ENCODE results near the gene NOS3. TPM values are rescaled to one million over a fixed set of nuclear protein-coding genes. Genes with fewer than 3 reads are reported as not detected.

NOS3 gene
- polyA plus RNA-seq, 3 donors: 0.26 to 0.72 (median 0.39) TPM

DNA sequence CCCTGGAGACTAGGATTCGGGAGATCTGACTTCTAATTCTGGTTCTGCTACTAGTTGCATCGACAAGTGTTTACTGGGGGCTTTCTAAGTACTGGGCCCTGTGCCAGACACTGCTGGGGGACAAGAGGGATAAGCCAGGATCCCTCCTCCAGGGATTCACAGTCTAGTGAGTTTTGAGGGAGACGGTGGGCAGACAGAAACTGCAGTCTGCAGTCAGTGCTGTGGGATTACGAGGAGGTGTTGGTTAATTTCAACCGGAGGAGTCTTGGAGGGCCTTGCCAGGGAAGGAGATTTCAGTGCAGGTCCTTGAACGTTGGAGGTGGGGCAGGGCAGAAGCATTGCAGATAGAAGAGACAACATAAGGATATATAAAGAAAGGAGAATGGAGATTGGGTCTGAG lies 9.2 kb upstream of the NOS3 start:
- Mint-ChIP-seq H3K4me3 (peak overlapping the region in 1 of 2 donors; percentile 61), H3K27me3 (ENCODE audit: low read depth in 3 of 3) (peaks cover 63 to 81% (median 65%) of the 10 kb centered on the region in 3 donors), H3K9me3 (peaks cover 0 to 15% (median 7%) of the 10 kb centered on the region in 7 donors), H3K36me3 (peaks cover 0 to 4% of the 10 kb centered on the region in 2 donors), H3K4me1 (peaks cover 15% of the 10 kb centered on the region), H3K27ac (no peak overlapping the region)
- Histone ChIP-seq H3K9me3 (replicated peaks in 1 of 2; ENCODE audit: control insufficient read depth in 1 of 2, insufficient read depth in 1 of 2, low read length in 2 of 2) (peaks cover 0 to 22% of the 10 kb centered on the region in 2 donors), H2AFZ (ENCODE audit: insufficient read depth, low read depth, low read length, poor library complexity, severe bottlenecking) (no peak overlapping the region), H3K79me2 (ENCODE audit: insufficient read depth, low read length) (no peaks in the 10 kb centered on the region), H3K27ac (ENCODE audit: low read depth in 1 of 2, low read length in 2 of 2) (no peak overlapping the region), H3K4me3 (replicated peaks in 1 of 3; ENCODE audit: low read depth in 2 of 3, low read length in 3 of 3) (no peak overlapping the region), H3K27me3 (ENCODE audit: control insufficient read depth in 2 of 2, insufficient read depth in 2 of 2, low read length in 2 of 2) (peaks cover 39 to 75% of the 10 kb centered on the region in 2 donors), H3K36me3 (replicated peaks in 1 of 2; ENCODE audit: control insufficient read depth in 1 of 2, insufficient read depth in 2 of 2, low read length in 2 of 2) (no peaks in the 10 kb centered on the region), H3K4me1 (ENCODE audit: control insufficient read depth in 1 of 2, insufficient read depth in 2 of 2, low read length in 2 of 2) (no peaks in the 10 kb centered on the region), H3K9ac (ENCODE audit: insufficient read depth, low read length, poor library complexity, severe bottlenecking) (no peak overlapping the region), H4K20me1 (ENCODE audit: insufficient read depth, low read length) (no peaks in the 10 kb centered on the region), H3K4me2 (replicated peaks; ENCODE audit: extremely low read depth, low read length, poor library complexity, severe bottlenecking) (no peak overlapping the region)
- intact Hi-C loops (cut with micrococcal nuclease): loop anchor here in 1 of 2 donors (10.0 kb wide), 1 partner anchor 197 kb away; no protein-coding TSS in a partner anchor
- no peak for TF ChIP-seq CTCF (IDR thresholded peaks at IDR 0.05)
- no peak for DNase-seq
- WGBS (ENCODE audit: insufficient coverage): 89% methylated on average over 5 of the region's 6 CpGs

- H3K79me2 ChIP-seq (ENCODE audit: insufficient read depth, low read length): no peaks in the 10 kb centered on the region
- no peaks in the 10 kb centered on the region for H3K4me1 ChIP-seq (ENCODE audit: control insufficient read depth in 1 of 2, insufficient read depth in 2 of 2, low read length in 2 of 2)
- peaks cover 12% of the 10 kb centered on the region for H3K4me1 Mint-ChIP-seq
- no peak overlapping the region for H2AFZ ChIP-seq (ENCODE audit: insufficient read depth, low read depth, low read length, poor library complexity, severe bottlenecking)
- no peaks in the 10 kb centered on the region for H3K36me3 ChIP-seq (replicated peaks in 1 of 2; ENCODE audit: control insufficient read depth in 1 of 2, insufficient read depth in 2 of 2, low read length in 2 of 2)
- no peak overlapping the region for H3K4me2 ChIP-seq (replicated peaks; ENCODE audit: extremely low read depth, low read length, poor library complexity, severe bottlenecking)
- no peak overlapping the region for H3K9ac ChIP-seq (ENCODE audit: insufficient read depth, low read length, poor library complexity, severe bottlenecking)
- no peak for DNase-seq
- 43% methylated on average over 1 of the region's 3 CpGs for WGBS (ENCODE audit: insufficient coverage)
- no peaks in the 10 kb centered on the region for H4K20me1 ChIP-seq (ENCODE audit: insufficient read depth, low read length)
- no peak overlapping the region for H3K27ac Mint-ChIP-seq
- peaks cover 0 to 15% of the 10 kb centered on the region in 2 donors for H3K9me3 ChIP-seq (replicated peaks in 1 of 2; ENCODE audit: control insufficient read depth in 1 of 2, insufficient read depth in 1 of 2, low read length in 2 of 2)
- H3K27me3 ChIP-seq (ENCODE audit: control insufficient read depth in 2 of 2, insufficient read depth in 2 of 2, low read length in 2 of 2): peaks cover 32 to 71% of the 10 kb centered on the region in 2 donors
- peaks cover 0 to under 1% of the 10 kb centered on the region in 2 donors for H3K36me3 Mint-ChIP-seq
- H3K9me3 Mint-ChIP-seq: peaks cover 0 to 12% (median 4%) of the 10 kb centered on the region in 7 donors
- peak overlapping the region in 1 of 2 donors; percentile 47 for H3K4me3 Mint-ChIP-seq
- no peak overlapping the region for H3K27ac ChIP-seq (ENCODE audit: low read depth in 1 of 2, low read length in 2 of 2)
- intact Hi-C loops (cut with micrococcal nuclease): loop anchor here in 1 of 2 donors (10.0 kb wide), 1 partner anchor 198 kb away; no protein-coding TSS in a partner anchor
- no peak for TF ChIP-seq CTCF (IDR thresholded peaks at IDR 0.05)
- H3K4me3 ChIP-seq (replicated peaks in 1 of 3; ENCODE audit: low read depth in 2 of 3, low read length in 3 of 3): no peak overlapping the region
- H3K27me3 Mint-ChIP-seq (ENCODE audit: low read depth in 3 of 3): peaks cover 60 to 81% (median 61%) of the 10 kb centered on the region in 3 donors
Measured at GRCh38 chr7:150982351-150982750, 8.5 kb upstream of the NOS3 start.

All from CD14-positive monocyte (primary cell).